ENCODE results near the gene BRICD5.
"Not testable (repeated sequence)": the region's sequence is repeated elsewhere in the genome, so short reads cannot be mapped to it uniquely, and the experiment has no call there.

Gene BRICD5

DNA sequence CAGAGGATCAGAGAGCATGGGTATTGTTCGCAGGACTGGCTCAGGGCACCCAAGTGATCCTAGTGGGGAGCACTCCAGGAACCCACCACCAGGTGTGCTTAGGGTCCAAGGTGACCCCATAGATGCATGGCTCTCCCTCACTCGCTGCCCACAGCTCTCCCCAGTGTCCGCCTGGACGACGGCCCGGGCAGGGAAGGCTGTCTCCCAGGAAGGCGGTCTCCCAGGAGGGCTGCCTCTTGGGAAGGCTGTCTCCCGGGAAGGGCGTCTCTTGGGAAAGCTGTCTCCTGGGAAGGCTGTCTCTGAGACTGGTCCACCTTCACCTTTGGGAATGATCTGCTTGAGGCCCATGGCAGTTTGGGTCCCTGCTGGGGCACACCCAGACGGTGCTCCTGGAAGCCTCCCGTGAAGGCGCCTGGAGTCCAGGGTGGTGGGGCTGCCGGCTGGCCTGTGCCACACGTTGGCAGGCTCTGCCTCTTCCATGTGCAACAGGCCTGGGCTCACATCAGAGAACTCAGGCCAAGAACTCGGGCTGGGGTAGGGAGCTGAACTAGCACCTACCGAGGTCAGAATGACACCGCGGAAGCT, 35.7 kb upstream of the BRICD5 start:
- Histone ChIP-seq H3K27ac (ENCODE audit: low read depth, low read length, severe bottlenecking) (no peak overlapping the region), H3K9me3 (ENCODE audit: control insufficient read depth, low read length) (no peaks in the 10 kb centered on the region), H3K36me3 (ENCODE audit: control insufficient read depth, insufficient read depth, low read length) (peaks cover 58% of the 10 kb centered on the region), H3K4me1 (ENCODE audit: control insufficient read depth, insufficient read depth, low read length, poor library complexity, severe bottlenecking) (no peaks in the 10 kb centered on the region), H3K4me3 (ENCODE audit: extremely low read depth, insufficient read depth, low read length, poor library complexity, severe bottlenecking) (no peak overlapping the region)
- 96% methylated on average over 16 to 18 of the region's 18 CpGs for WGBS, 2 experiments (ENCODE audit: insufficient coverage in 2 of 2)

DNA sequence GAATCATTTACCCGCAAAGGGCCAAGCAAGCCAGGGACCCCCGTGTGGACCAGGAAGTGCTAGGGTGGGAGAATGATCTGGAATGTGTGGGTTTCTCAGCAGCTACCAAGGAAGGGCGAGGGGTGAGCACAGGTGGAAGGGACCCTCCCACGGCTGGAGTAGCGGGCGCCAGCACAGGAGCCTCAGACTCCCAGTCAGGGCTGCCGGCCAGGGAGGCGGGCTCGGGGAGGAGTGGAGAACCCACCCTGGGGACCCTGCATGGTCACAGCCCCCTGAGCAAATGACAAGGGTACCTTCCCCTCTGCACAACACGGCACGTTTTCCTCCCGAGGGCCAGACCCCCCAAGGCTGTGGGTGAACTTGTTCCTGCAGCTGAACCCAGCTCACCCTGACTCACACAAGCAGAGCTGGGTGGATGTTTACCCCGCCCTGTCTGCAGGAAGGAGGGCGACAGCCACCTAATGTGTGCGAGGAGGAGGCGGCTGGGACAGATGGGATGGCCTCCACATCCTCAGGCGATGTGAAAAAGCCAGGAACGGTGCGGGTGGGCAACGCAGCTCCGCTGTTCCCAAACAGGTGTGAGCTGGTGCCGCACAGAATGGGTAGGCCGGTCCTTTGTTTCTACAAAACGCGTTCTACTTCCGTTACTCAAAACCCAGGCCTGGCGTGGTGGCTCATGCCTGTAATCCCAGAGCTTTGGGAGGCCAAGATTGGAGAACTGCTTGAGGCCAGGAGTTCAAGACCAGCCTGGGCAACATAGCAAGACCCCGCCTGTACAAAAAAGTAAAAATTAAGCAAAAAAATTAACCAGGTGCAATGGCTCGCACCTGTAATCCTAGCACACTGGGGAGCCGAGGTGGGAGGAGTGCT, 34.5 kb upstream of the BRICD5 start:
- Histone ChIP-seq H3K4me3 (ENCODE audit: extremely low read depth, insufficient read depth, low read length, poor library complexity, severe bottlenecking) (no peak overlapping the region), H3K27ac (ENCODE audit: low read depth, low read length, severe bottlenecking) (no peak overlapping the region), H3K4me1 (ENCODE audit: control insufficient read depth, insufficient read depth, low read length, poor library complexity, severe bottlenecking) (no peaks in the 10 kb centered on the region), H3K9me3 (ENCODE audit: control insufficient read depth, low read length) (no peaks in the 10 kb centered on the region), H3K36me3 (ENCODE audit: control insufficient read depth, insufficient read depth, low read length) (peaks cover 58% of the 10 kb centered on the region)
- 95% methylated on average over 27 to 29 of the region's 30 CpGs for WGBS, 2 experiments (ENCODE audit: insufficient coverage in 2 of 2)

GRCh38 chr16:2244301-2244700, 33.6 kb upstream of the BRICD5 start:
- Histone ChIP-seq H3K4me1 (ENCODE audit: control insufficient read depth, insufficient read depth, low read length, poor library complexity, severe bottlenecking) (no peaks in the 10 kb centered on the region), H3K9me3 (ENCODE audit: control insufficient read depth, low read length) (no peaks in the 10 kb centered on the region), H3K36me3 (ENCODE audit: control insufficient read depth, insufficient read depth, low read length) (peaks cover 62% of the 10 kb centered on the region), H3K27ac (ENCODE audit: low read depth, low read length, severe bottlenecking) (no peak overlapping the region), H3K4me3 (ENCODE audit: extremely low read depth, insufficient read depth, low read length, poor library complexity, severe bottlenecking) (no peak overlapping the region)
- WGBS, 2 experiments (ENCODE audit: insufficient coverage in 2 of 2), result 87 to 90% methylated on average over 17 of the region's 17 CpGs

GRCh38 chr16:2243781-2244180, 33.1 kb upstream of the BRICD5 start:
- 94 to 99% methylated on average over 6 to 8 of the region's 11 CpGs for WGBS, 2 experiments (ENCODE audit: insufficient coverage in 2 of 2)
- H3K4me1 ChIP-seq (ENCODE audit: control insufficient read depth, insufficient read depth, low read length, poor library complexity, severe bottlenecking), result no peaks in the 10 kb centered on the region
- no peaks in the 10 kb centered on the region for H3K9me3 ChIP-seq (ENCODE audit: control insufficient read depth, low read length)
- no peak overlapping the region for H3K4me3 ChIP-seq (ENCODE audit: extremely low read depth, insufficient read depth, low read length, poor library complexity, severe bottlenecking)
- peaks cover 57% of the 10 kb centered on the region for H3K36me3 ChIP-seq (ENCODE audit: control insufficient read depth, insufficient read depth, low read length)
- H3K27ac ChIP-seq (ENCODE audit: low read depth, low read length, severe bottlenecking), result no peak overlapping the region

DNA sequence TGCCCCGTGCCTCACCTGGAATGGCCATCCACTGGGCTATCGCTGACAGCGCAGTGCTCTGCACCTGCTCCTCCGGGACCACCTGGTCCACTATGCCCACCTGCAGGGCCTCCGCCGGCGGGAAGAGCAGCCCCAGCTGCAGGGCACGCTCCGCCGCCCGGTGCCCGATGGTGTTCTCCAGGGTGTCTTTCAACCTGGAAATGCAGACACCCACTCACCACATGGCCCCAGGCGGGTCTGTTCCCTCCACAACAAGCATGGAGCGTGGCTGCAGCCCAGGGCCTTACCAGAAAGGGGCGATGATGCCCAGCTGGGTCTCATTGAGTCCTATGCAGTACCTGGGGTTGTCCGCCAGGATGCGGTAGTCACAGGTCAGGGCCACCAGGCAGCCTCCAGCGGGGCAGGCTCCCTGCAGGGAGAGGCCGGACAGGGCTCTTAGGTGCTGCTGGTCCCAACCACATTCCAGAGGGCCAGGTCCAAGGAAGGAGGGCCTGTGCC, 32.4 kb upstream of the BRICD5 start:
- peaks cover 54% of the 10 kb centered on the region for H3K36me3 ChIP-seq (ENCODE audit: control insufficient read depth, insufficient read depth, low read length)
- no peak overlapping the region for H3K4me3 ChIP-seq (ENCODE audit: extremely low read depth, insufficient read depth, low read length, poor library complexity, severe bottlenecking)
- H3K27ac ChIP-seq (ENCODE audit: low read depth, low read length, severe bottlenecking), result no peak overlapping the region
- H3K9me3 ChIP-seq (ENCODE audit: control insufficient read depth, low read length), result no peaks in the 10 kb centered on the region
- H3K4me1 ChIP-seq (ENCODE audit: control insufficient read depth, insufficient read depth, low read length, poor library complexity, severe bottlenecking), result no peaks in the 10 kb centered on the region
- 95 to 97% methylated on average over 19 of the region's 19 CpGs for whole genome bisulfite sequencing, 2 experiments (ENCODE audit: insufficient coverage in 2 of 2)

- WGBS, 2 experiments (ENCODE audit: insufficient coverage in 2 of 2), result 97% methylated on average over 11 of the region's 11 CpGs
- peaks cover under 1% of the 10 kb centered on the region for H3K4me1 ChIP-seq (ENCODE audit: control insufficient read depth, insufficient read depth, low read length, poor library complexity, severe bottlenecking)
- peaks cover 54% of the 10 kb centered on the region for H3K36me3 ChIP-seq (ENCODE audit: control insufficient read depth, insufficient read depth, low read length)
Measured at GRCh38 chr16:2242598-2242997, 31.9 kb upstream of the BRICD5 start.

DNA sequence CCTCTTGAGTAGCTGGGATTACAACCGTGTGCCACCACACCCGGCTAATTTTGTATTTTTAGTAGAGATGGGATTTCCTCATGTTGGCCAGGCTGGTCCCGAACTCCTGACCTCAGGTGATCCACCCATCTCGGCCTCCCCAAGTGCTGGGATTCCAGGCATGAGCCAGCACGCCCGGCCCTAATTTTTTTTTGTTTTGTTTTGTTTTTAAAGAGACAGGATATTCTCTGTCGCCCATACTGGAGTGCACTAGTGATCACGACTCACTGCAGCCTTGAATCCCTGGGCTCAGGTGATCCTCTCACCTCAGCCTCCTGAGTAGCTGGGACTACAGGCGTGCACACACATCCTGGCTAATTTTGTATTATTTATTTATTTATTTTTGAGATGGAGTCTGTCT, 29.7 kb upstream of the BRICD5 start:
- WGBS, 2 experiments (ENCODE audit: insufficient coverage in 2 of 2), result 92 to 96% methylated on average over 5 to 7 of the region's 9 CpGs
- H3K36me3 ChIP-seq (ENCODE audit: control insufficient read depth, insufficient read depth, low read length), result peaks cover 39% of the 10 kb centered on the region
- peaks cover 13% of the 10 kb centered on the region for H3K4me1 ChIP-seq (ENCODE audit: control insufficient read depth, insufficient read depth, low read length, poor library complexity, severe bottlenecking)
- H3K9me3 ChIP-seq (ENCODE audit: control insufficient read depth, low read length); H3K27ac ChIP-seq (ENCODE audit: low read depth, low read length, severe bottlenecking); H3K4me3 ChIP-seq (ENCODE audit: extremely low read depth, insufficient read depth, low read length, poor library complexity, severe bottlenecking): not testable (repeated sequence)

More at GRCh38 chr16:2242598-2242997, 31.9 kb upstream of the BRICD5 start:
- Histone ChIP-seq H3K27ac (ENCODE audit: low read depth, low read length, severe bottlenecking) (no peak overlapping the region), H3K4me3 (ENCODE audit: extremely low read depth, insufficient read depth, low read length, poor library complexity, severe bottlenecking) (no peak overlapping the region), H3K9me3 (ENCODE audit: control insufficient read depth, low read length) (no peaks in the 10 kb centered on the region)

DNA sequence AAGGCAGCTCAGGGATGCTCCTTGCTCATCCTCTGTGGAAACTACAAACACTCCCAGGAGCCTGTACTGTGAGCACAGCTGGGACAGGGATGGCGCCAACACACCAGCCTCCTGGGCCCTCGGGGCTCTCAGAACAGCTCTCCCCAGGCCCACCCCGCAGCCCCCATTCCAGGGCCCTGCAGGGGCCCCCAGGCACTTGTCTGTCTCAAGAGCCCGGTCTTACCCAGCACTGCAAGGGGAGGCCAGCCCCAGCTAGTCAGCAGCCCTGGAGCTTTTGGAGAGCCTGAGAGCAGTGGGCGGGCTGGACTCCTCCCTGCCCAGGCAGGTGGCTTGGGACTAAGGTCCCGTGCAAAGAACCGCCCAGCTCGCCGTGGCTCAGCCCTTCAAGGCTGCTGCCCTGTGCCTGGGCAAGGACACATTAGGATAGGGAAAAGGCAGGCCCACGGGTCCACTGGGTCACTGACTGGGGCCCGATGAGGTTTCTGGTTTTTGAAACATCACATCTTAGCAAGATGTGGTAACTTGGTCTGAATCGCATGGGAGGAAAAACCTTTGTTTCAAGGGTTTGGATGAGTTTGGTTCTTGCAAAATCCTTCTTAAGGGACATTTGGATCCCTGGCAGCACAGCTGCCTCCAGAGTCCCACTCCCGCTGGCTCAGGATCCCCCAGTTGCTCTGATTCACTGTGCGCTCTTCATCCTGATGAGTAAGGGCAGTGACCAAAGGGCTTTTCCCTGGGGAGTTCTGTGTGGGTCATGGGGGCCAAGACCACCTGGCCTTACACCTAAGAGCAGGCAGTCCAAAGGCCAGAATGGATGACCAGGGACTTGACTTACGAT, 28.4 kb upstream of the BRICD5 start:
- H3K27ac ChIP-seq (ENCODE audit: low read depth, low read length, severe bottlenecking), result no peak overlapping the region
- 66 to 72% methylated on average over 11 to 15 of the region's 15 CpGs for WGBS, 2 experiments (ENCODE audit: insufficient coverage in 2 of 2)
- no peak overlapping the region for H3K4me3 ChIP-seq (ENCODE audit: extremely low read depth, insufficient read depth, low read length, poor library complexity, severe bottlenecking)

GRCh38 chr16:2238150-2238837, 27.6 kb upstream of the BRICD5 start:
- H3K36me3 ChIP-seq (ENCODE audit: control insufficient read depth, insufficient read depth, low read length), result peaks cover 38% of the 10 kb centered on the region
- no peak overlapping the region for H3K4me3 ChIP-seq (ENCODE audit: extremely low read depth, insufficient read depth, low read length, poor library complexity, severe bottlenecking)
- H3K4me1 ChIP-seq (ENCODE audit: control insufficient read depth, insufficient read depth, low read length, poor library complexity, severe bottlenecking), result peaks cover 13% of the 10 kb centered on the region
- H3K9me3 ChIP-seq (ENCODE audit: control insufficient read depth, low read length), result no peaks in the 10 kb centered on the region
- WGBS, 2 experiments (ENCODE audit: insufficient coverage in 2 of 2), result 61 to 72% methylated on average over 13 to 18 of the region's 18 CpGs
- no peak overlapping the region for H3K27ac ChIP-seq (ENCODE audit: low read depth, low read length, severe bottlenecking)

More for the DNA sequence above, 28.4 kb upstream of the BRICD5 start:
- peaks cover 13% of the 10 kb centered on the region for H3K4me1 ChIP-seq (ENCODE audit: control insufficient read depth, insufficient read depth, low read length, poor library complexity, severe bottlenecking)
- no peaks in the 10 kb centered on the region for H3K9me3 ChIP-seq (ENCODE audit: control insufficient read depth, low read length)
- H3K36me3 ChIP-seq (ENCODE audit: control insufficient read depth, insufficient read depth, low read length), result peaks cover 39% of the 10 kb centered on the region

All from mesodermal cell (in vitro differentiated cells).